ENCODE results near the gene HDAC8. TPM values are rescaled to one million over a fixed set of nuclear protein-coding genes. Genes with fewer than 3 reads are reported as not detected.
"Not testable (repeated sequence)": the region's sequence is repeated elsewhere in the genome, so short reads cannot be mapped to it uniquely, and the experiment has no call there.

Gene HDAC8
- total RNA-seq, 2 donors from 2014 or later: 31.5 to 46.8 TPM

GRCh38 chrX:72346302-72346949, 226.2 kb downstream of the HDAC8 start:
- ATAC-seq (no peak), DNase-seq (ENCODE audit: low spot score) (no peak)
- H3K27ac Mint-ChIP-seq: no peak overlapping the region
- H3K9me3 Mint-ChIP-seq: no peaks in the 10 kb centered on the region
- peaks cover 11% of the 10 kb centered on the region for H3K36me3 Mint-ChIP-seq
- H3K4me1 Mint-ChIP-seq (ENCODE audit: low read depth in 2 of 2): peaks cover 0 to 16% of the 10 kb centered on the region in 2 donors
- peaks cover 0 to 4% of the 10 kb centered on the region in 2 donors for H3K27me3 Mint-ChIP-seq
- no peak overlapping the region for H3K4me3 Mint-ChIP-seq

GRCh38 chrX:72340626-72341025, 232.0 kb downstream of the HDAC8 start:
- DNase-seq (ENCODE audit: low spot score) (no peak), ATAC-seq (no peak)
- peaks cover 0 to 8% of the 10 kb centered on the region in 2 donors for H3K27me3 Mint-ChIP-seq
- H3K27ac Mint-ChIP-seq: no peak overlapping the region
- H3K4me3 Mint-ChIP-seq: no peak overlapping the region
- no peaks in the 10 kb centered on the region for H3K9me3 Mint-ChIP-seq
- H3K4me1 Mint-ChIP-seq (ENCODE audit: low read depth in 2 of 2): no peaks in the 10 kb centered on the region
- H3K36me3 Mint-ChIP-seq: no peaks in the 10 kb centered on the region

GRCh38 chrX:72340041-72340440, 232.6 kb downstream of the HDAC8 start:
- Mint-ChIP-seq H3K27ac (no peak overlapping the region), H3K36me3 (no peaks in the 10 kb centered on the region), H3K27me3 (peaks cover 0 to 8% of the 10 kb centered on the region in 2 donors), H3K4me3 (no peak overlapping the region), H3K4me1 (ENCODE audit: low read depth in 2 of 2) (no peaks in the 10 kb centered on the region), H3K9me3 (no peaks in the 10 kb centered on the region)
- no peak for DNase-seq (ENCODE audit: low spot score)
- no peak for ATAC-seq

- Mint-ChIP-seq H3K4me1 (ENCODE audit: low read depth in 2 of 2) (peaks cover 6% of the 10 kb centered on the region in 2 donors), H3K27me3 (peaks cover 0 to 6% of the 10 kb centered on the region in 2 donors), H3K36me3 (peaks cover 4% of the 10 kb centered on the region), H3K4me3 (no peak overlapping the region), H3K9me3 (no peaks in the 10 kb centered on the region), H3K27ac (no peak overlapping the region)
- DNase-seq (ENCODE audit: low spot score) (no peak), ATAC-seq (no peak)
These were observed 242.5 kb downstream of the HDAC8 start for GRCh38 chrX:72330131-72330530.

GRCh38 chrX:72326605-72327300, 245.9 kb downstream of the HDAC8 start:
- H3K27ac Mint-ChIP-seq: no peak overlapping the region
- H3K4me3 Mint-ChIP-seq: no peak overlapping the region
- peaks cover 4% of the 10 kb centered on the region for H3K36me3 Mint-ChIP-seq
- H3K4me1 Mint-ChIP-seq (ENCODE audit: low read depth in 2 of 2): peaks cover 2 to 3% of the 10 kb centered on the region in 2 donors
- no peak for DNase-seq (ENCODE audit: low spot score)
- ATAC-seq: no peak
- H3K27me3 Mint-ChIP-seq: peaks cover 0 to 8% of the 10 kb centered on the region in 2 donors
- H3K9me3 Mint-ChIP-seq: no peaks in the 10 kb centered on the region

- DNase-seq (ENCODE audit: low spot score); H3K9me3 Mint-ChIP-seq; H3K27ac Mint-ChIP-seq; ATAC-seq; H3K36me3 Mint-ChIP-seq; H3K4me1 Mint-ChIP-seq (ENCODE audit: low read depth in 2 of 2); H3K4me3 Mint-ChIP-seq: not testable (repeated sequence)
- peaks cover 0 to 10% of the 10 kb centered on the region in 2 donors for H3K27me3 Mint-ChIP-seq
These were observed 253.0 kb downstream of the HDAC8 start for GRCh38 chrX:72319651-72320050.

GRCh38 chrX:72317139-72317538, 255.5 kb downstream of the HDAC8 start:
- Mint-ChIP-seq H3K4me1 (ENCODE audit: low read depth in 2 of 2) (no peaks in the 10 kb centered on the region), H3K27me3 (peaks cover 0 to 21% of the 10 kb centered on the region in 2 donors), H3K27ac (no peak overlapping the region), H3K4me3 (no peak overlapping the region), H3K36me3 (no peaks in the 10 kb centered on the region), H3K9me3 (no peaks in the 10 kb centered on the region)
- DNase-seq (ENCODE audit: low spot score) (no peak), ATAC-seq (no peak)

- Mint-ChIP-seq H3K27ac (no peak overlapping the region), H3K27me3 (peaks cover 0 to 20% of the 10 kb centered on the region in 2 donors)
These were observed 256.1 kb downstream of the HDAC8 start for GRCh38 chrX:72316408-72317110.

GRCh38 chrX:72314881-72315280, 257.8 kb downstream of the HDAC8 start:
- H3K4me1 Mint-ChIP-seq (ENCODE audit: low read depth in 2 of 2): no peaks in the 10 kb centered on the region

More at GRCh38 chrX:72316408-72317110, 256.1 kb downstream of the HDAC8 start:
- no peaks in the 10 kb centered on the region for H3K36me3 Mint-ChIP-seq
- DNase-seq (ENCODE audit: low spot score) (no peak), ATAC-seq (no peak)
- no peaks in the 10 kb centered on the region for H3K4me1 Mint-ChIP-seq (ENCODE audit: low read depth in 2 of 2)
- no peaks in the 10 kb centered on the region for H3K9me3 Mint-ChIP-seq
- no peak overlapping the region for H3K4me3 Mint-ChIP-seq

GRCh38 chrX:72313707-72314641, 258.7 kb downstream of the HDAC8 start:
- no peaks in the 10 kb centered on the region for H3K4me1 Mint-ChIP-seq (ENCODE audit: low read depth in 2 of 2)
- no peak for ATAC-seq

More at GRCh38 chrX:72314881-72315280, 257.8 kb downstream of the HDAC8 start:
- Mint-ChIP-seq H3K4me3 (no peak overlapping the region), H3K36me3 (no peaks in the 10 kb centered on the region), H3K9me3 (no peaks in the 10 kb centered on the region), H3K27me3 (peaks cover 0 to 19% of the 10 kb centered on the region in 2 donors), H3K27ac (no peak overlapping the region)
- no peak for DNase-seq (ENCODE audit: low spot score)
- no peak for ATAC-seq

GRCh38 chrX:72312311-72312940, 260.2 kb downstream of the HDAC8 start:
- DNase-seq (ENCODE audit: low spot score) (no peak), ATAC-seq (no peak)
- Mint-ChIP-seq H3K4me3 (no peak overlapping the region), H3K36me3 (no peaks in the 10 kb centered on the region), H3K27ac (no peak overlapping the region), H3K27me3 (peaks cover 8 to 29% of the 10 kb centered on the region in 2 donors), H3K4me1 (ENCODE audit: low read depth in 2 of 2) (peaks cover 5 to 7% of the 10 kb centered on the region in 2 donors), H3K9me3 (no peaks in the 10 kb centered on the region)

More at GRCh38 chrX:72313707-72314641, 258.7 kb downstream of the HDAC8 start:
- Mint-ChIP-seq H3K36me3 (no peaks in the 10 kb centered on the region), H3K4me3 (no peak overlapping the region), H3K27ac (no peak overlapping the region), H3K9me3 (no peaks in the 10 kb centered on the region), H3K27me3 (peaks cover 0 to 21% of the 10 kb centered on the region in 2 donors)
- no peak for DNase-seq (ENCODE audit: low spot score)

GRCh38 chrX:72309297-72310071, 263.2 kb downstream of the HDAC8 start:
- Mint-ChIP-seq H3K27ac (no peak overlapping the region), H3K36me3 (no peaks in the 10 kb centered on the region), H3K9me3 (no peaks in the 10 kb centered on the region), H3K4me1 (ENCODE audit: low read depth in 2 of 2) (peaks cover 5 to 15% of the 10 kb centered on the region in 2 donors), H3K27me3 (peaks cover 10 to 36% of the 10 kb centered on the region in 2 donors), H3K4me3 (no peak overlapping the region)
- no peak for ATAC-seq
- no peak for DNase-seq (ENCODE audit: low spot score)
